HTR-8/SVneo (cell line): ENCODE results near the gene CNTNAP2.

ENCODE experiments used
- DNase-seq: peaks from one replicate; pipeline ENCODE4 v3.0.0; 2011; ENCODE audit warnings: low spot score, mixed read lengths; ENCODE audit not compliant: insufficient read length
- FAIRE-seq: peaks from 2 replicates; lab custom pipeline; 2011; peaks lifted over from hg19 to GRCh38; lab: Jason Lieb, UNC

The CNTNAP2 gene

DNA sequence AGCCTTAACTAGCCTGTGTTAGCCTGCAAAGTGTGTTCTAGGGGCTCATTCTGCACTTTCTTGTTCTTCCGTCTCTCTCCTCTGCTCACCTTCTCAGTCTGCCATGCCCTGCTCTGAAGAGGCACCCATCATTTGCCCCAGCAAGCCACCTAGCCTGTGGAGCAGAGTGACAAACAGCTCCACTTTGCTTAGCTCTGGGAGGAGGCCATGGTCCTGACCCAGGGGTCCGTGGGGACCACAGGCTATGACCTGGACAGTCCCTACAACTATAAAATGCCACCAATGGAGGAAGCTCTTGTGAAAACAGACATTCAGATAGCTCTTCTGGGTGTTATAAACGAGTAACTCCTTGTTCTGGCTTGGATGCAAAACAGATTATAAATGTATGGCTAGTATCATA, 1029.6 kb downstream of the CNTNAP2 start:
- no peak for FAIRE-seq
- DNase-seq, result no peak

DNA sequence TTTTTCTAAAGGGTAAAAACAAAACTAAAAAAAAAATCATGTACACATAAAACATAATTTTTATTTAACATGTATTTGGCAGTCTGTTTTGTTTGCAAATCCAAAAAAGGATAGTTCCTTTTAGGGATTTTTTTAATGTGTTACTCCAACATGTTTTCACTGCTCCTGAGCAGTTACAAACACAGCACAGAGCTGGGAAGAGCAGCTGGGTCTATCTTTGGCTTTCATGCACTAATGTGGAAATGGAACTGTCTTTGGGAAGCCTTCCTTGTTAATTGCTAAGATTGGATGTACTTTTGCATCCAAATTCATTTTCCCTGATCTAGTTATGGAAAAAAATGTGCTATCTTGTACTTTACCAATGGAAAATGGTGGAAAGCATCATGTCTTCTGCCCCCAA, 1035.1 kb downstream of the CNTNAP2 start:
- DNase-seq (no peak), FAIRE-seq (no peak)

DNA sequence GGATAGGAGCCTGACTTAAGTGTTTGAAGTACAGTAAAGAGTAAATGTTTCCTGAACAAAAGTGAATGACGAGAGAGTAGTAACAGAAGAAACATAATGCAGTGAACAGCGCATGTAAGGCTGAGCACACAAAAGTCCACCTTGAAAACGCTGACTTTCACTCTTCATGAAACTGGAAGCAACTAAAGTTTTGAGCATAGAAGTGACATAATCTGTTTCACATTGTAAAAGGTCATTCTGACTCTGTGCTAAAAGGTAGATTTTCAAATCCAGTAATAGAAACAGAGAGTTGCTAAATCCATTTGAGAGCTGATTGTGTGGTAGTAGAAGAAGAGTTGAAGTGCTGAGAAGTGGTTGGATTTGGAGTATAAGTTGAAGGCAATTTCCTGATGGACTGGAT, 1037.0 kb downstream of the CNTNAP2 start:
- FAIRE-seq, result no peak
- DNase-seq, result no peak

DNA sequence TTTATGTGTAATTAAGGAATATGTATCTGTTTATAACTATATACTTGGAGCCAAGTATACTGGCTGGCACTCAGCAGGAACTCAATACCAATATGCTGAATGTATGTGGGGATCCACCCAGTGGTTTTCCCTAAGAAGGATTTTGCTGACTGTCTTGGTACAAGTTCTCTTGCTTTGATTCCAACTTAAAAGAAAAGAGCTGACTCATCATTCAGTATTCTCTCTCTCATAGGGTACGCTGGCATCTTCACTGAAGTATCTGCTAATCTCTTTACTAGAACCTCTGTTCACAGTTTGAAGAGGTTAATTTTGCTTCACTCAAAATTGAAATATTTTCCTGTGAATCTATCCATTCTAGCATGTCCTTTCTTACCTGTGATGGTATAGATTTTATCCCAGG, 1044.8 kb downstream of the CNTNAP2 start:
- DNase-seq (no peak), FAIRE-seq (no peak)

DNA sequence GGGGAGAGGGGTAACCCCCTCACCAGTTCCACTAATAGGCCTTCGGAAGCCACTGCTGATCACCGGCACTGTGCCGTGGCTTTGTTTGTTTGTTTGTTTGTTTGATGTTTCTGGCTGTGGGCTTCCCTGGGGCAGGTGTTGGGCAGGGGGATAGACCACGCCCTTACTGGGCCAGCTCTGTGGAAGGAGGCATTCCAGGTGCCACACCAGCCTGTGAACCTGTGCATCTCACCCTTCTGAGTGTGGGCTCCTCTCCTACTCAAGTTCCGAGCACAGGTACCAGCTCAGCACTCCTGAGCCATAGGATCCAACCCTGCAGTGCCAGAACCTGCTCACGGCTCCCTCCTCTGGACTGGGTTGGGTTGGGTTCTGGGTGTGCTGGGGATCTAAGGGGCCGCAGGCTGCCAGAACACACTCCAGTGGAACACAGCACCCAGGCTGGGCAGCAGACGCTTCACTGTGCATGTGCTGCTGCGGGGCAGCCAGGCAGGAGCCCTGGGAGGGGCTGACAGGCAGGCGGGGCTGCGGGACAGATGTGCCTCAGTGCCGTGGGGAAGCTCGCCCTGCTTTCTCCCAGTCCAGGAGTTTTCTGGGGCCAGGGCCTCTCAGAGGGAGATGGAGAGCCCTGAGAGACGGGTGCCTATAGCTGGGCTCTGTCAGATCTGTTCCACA, 1053.9 kb downstream of the CNTNAP2 start:
- FAIRE-seq, result no peak

DNA sequence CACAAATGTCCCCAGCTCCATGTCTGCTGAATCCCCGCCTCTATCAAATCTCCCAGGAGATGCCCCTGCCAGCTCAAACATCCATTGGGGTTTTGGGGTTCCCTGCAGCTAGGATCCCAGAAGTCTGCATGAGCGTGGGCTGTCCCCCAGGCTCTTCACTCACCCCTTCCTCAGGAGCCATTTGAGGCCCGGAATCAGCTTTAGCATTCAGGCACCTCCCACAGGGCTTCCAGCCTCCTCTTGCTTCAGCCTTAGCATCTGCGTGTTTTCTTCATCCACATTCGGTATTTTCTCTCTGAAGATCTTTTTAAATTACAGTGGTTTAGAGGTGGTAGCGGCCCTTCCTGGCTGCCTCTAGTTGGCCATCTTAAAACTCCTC, 1054.4 kb downstream of the CNTNAP2 start:
- FAIRE-seq (no peak), DNase-seq (no peak)

More for the DNA sequence above, 1053.9 kb downstream of the CNTNAP2 start:
- DNase-seq, result no peak

DNA sequence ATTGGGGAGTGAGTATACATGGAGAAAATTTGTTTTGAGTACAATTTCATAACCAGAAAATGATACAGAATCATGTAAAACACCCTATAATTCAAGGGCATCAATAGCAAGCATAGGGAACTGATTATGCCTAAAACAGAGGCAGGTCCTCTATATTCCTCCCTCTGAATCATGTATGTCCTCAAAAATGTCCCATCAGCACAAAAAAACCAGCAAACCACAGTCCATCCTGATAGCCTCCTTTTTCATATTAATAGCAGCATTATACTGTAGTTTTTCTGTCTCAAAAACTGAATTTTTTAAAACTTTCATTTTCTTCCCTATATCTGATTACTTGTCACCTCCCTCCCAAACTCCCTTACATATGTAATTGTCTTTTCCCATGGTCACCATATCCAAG, 1057.3 kb downstream of the CNTNAP2 start:
- FAIRE-seq (no peak), DNase-seq (no peak)

DNA sequence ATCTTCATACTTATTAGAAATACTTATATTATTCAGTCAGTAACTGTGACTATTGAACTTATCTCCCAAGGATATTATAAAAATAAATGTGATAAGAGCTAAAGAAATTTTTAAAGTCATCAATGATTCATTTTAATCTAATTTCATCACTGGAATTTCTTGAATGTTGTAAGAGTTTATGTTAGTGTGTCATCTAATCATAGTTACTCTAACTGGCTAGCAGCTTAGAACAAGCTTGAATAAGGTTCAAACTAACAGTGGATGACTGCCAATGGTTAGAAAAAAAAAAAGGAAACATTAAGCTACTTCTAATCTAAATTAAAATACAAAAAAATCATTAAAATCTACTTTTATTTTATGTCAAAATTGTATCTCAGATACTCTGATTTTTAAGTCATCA, 1066.3 kb downstream of the CNTNAP2 start:
- FAIRE-seq (no peak), DNase-seq (no peak)

DNA sequence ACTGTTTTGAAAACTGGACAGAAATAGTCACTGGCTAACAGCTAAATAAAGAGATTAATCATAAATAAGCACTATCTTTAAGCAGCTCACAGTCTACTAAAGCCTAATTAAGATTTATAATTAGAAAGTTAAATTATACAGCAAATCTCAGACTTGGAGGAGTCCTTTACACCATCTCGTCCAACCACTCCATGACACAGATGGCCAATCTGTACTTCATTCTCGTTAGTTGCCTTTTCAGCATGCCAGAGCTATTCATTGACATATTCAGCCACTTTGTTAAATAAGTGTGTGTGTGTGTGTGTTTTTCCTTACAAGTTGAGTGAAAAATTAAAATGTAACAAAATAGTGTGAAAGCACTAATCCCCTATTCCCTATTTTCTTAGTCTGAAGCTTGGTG, 1066.7 kb downstream of the CNTNAP2 start:
- DNase-seq, result no peak

DNA sequence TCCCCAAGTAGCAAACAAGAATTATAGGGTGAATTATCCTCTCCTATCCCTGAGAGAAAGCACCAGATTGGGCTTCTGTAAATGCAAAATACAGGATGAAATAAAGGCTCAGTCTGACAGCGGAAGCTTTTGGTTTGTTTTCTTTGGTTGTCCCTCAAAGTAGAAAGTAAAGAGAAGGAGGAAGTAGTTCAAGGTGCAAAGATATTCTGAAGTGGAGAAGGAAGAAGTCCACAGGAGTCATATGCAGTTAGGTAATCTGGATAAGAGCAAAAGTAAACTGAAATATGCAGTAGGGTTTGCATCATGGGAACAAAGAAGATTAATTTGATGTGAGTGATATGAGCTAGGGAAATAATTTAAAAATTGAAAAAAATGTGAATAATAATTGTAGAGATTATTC, 1071.9 kb downstream of the CNTNAP2 start:
- no peak for FAIRE-seq
- no peak for DNase-seq

More for the DNA sequence above, 1066.7 kb downstream of the CNTNAP2 start:
- FAIRE-seq, result no peak

DNA sequence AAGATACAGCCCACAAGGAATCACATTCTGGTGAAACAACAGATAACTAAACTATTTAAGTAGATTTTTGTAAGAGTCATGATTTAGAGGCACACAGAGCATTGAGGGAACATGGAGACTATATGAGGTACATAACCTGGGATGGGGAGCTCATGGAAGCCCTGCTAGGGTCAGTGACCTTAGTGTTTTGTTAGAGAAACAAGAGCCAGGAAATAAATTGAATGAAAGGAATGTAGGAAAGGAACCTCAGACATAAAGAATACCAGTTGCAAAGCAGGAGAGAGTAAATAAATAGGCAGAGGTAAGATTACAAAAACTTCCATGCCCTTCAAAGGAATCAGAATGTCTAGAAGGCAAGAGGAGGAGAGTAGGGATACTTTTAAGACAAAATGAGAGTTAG, 1076.9 kb downstream of the CNTNAP2 start:
- DNase-seq (no peak), FAIRE-seq (no peak)

DNA sequence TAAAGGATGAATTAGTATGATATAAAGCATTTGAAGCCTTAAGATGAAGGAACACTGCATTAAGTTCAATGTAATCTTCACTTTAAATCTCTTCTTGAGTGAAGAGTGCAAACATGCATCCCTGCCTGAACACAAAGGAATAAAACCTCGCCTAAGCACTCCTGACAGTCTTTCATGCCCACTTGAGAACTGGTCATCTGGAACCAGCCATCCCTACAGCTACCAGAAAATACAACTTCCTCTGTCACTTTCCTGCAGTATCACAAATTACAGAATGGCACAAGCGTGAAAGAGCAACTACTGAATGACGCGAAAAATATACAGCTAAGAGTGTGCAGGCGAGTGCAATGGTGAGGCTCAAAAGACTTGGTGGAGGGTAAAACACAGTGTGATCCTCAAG, 1079.9 kb downstream of the CNTNAP2 start:
- DNase-seq (no peak), FAIRE-seq (no peak)

DNA sequence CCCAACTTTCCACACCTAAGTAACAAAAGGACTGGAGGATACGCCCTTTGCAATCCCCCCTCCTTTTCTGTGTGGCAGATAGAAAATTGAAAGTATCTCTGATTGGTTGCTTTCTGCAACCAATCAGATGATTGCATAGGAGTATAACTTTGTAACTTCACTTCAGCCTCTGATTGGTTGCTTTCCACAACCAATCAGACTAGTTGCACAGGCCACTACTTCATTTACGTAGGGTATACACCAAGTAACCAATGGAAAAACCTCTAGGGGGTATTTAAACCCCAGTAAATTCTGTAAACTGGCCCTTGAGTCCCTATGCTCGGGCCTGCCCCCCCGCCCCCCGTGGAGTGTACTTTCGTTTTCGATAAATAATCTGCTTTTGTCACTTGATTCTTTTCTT, 1080.4 kb downstream of the CNTNAP2 start:
- DNase-seq (no peak), FAIRE-seq (no peak)

DNA sequence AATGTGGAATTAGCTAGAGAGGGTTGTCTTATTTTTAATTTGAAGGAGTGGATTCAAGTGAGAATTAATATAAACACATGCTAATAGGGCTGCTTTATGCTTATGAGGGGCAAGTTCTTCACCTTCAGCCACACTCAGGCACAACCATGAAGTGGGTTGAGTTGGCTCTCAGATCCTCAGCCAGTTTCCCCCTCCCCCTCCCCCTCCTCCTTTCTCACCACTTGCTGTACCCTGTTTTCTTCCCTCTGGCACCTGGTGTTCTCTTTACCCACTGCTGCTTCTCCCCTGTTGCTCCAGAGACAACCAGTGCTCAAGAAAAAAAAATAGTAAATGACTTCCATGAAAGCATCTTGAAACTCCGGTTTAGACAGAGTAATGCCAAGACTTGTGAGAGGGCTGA, 1083.3 kb downstream of the CNTNAP2 start:
- FAIRE-seq, result no peak
- no peak for DNase-seq

DNA sequence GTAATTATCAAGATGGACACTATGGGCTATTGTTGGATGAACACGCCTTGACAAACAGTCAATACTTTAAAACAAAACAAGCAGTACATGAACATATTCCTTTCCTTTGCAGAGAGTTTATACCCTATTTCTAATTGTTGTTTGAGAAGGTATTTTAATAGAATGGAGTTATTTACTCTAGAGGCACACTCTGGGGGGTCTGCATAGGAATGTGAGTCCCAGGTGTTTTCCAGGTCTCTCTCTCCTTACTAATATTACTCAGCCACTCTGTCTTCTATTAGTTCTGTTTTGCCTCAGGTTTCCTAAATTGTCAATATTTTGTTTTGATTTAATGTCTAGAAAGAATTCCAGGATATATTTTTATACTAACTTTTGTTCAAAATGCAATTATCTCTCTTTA, 1091.4 kb downstream of the CNTNAP2 start:
- DNase-seq (no peak), FAIRE-seq (no peak)

DNA sequence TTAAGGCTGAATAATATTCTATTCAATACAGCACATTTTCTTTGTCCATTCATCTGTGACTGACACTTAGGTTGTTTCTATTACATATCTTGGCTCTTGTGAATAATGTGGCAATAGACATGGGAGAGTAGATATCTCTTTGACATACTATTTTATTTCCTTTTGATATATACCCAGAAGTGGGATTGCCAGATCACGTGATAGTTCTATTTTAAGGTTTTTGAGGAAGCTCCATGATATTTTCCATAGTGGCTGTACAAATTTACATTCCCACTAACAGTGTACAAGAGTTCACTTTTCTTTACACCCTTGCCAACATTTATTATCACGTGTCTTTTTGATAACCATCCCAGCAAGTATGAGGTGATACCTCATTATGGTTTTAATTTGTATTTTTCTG, 1114.7 kb downstream of the CNTNAP2 start:
- DNase-seq, result no peak

DNA sequence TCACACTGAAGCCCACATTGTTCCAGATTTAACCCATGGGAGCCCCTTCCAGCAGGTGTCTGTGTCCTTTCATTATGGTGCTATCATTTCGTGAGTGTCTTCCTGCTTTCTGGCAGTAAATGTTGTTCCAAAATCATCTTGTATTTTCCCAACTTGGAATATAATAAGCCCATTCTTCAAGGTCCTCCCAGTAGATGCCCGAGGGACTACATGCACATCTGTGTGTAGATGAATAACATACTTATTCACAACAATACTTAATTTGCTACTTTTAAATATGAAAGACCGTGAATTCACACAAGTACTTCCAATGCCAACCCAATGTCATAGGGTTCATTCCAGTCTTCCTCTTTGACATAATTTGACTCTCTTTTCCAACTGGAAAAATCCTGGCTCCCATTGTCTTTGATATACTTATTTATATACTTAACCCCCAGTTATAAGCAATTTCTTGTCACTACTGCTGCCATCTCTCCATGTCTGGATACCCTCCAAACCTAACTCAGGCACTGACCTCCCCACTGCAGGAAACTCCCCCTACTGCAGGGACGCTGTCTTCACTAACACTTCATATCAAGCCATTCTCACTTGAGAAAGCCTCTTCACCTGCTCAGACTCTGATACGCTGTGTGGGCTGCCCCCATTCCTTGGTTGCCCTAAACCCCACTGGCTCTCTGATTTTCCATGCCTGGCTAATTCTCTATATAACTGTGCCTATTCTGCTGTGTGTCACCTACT, 1119.2 kb downstream of the CNTNAP2 start:
- FAIRE-seq, result no peak
- no peak for DNase-seq

More for the DNA sequence above, 1114.7 kb downstream of the CNTNAP2 start:
- no peak for FAIRE-seq

DNA sequence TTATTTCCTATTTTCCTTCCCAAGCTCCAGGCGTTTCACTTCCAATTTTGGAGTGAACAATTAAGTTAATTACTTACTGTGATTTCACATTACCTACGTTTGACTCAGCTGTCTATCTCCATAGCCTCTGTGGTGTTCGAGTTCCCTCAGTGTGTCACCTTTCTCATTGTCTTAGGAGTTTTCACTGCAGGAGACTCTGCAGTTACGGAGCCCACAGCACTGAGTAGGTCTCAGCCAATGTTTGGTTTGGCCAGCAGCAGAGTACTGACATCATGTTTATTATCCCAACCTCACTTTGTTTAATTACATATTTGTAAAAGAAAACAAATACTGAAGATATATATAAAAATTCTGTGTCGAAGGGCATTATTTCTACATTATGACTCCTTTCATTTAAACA, 1123.9 kb downstream of the CNTNAP2 start:
- FAIRE-seq, result no peak
- DNase-seq, result no peak

DNA sequence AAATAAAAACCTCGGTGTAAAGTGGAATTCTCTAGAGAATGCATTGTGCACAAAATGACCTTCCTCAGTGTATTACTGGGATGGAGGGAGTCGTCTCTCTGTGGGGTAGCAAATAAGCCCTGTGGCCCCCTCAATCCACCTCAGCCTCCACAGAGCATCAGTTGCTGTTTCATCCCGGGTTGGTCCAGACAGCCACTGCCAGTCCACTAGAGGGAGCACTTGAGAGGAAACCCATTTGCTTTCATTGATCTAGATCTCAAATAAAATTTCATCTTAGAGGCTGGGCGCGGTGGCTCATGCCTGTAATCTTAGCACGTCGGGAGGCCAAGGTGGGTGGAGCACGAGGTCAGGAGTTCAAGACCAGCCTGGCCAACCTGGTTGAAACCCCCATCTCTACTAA, 1128.7 kb downstream of the CNTNAP2 start:
- peak; percentile 5 for DNase-seq
- no peak for FAIRE-seq

DNA sequence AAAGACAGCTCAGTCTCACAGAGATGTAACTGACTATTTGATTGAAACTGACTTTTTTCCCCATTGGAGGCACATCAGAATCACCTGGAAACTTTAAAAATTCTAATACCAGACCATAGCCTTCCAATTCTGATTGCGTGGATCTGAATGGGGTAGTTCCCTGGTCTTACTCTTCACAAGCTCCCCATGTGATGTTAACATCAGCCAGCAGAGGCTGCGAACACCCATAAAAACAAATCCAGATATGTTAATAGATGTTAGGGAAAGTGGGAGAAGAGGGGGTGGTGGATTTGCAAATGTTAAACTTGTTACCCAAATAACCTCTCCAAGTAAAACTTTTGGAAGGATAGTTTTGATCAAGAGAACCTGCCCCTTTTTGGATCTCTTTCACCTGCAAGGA, 1133.4 kb downstream of the CNTNAP2 start:
- DNase-seq (no peak), FAIRE-seq (no peak)

DNA sequence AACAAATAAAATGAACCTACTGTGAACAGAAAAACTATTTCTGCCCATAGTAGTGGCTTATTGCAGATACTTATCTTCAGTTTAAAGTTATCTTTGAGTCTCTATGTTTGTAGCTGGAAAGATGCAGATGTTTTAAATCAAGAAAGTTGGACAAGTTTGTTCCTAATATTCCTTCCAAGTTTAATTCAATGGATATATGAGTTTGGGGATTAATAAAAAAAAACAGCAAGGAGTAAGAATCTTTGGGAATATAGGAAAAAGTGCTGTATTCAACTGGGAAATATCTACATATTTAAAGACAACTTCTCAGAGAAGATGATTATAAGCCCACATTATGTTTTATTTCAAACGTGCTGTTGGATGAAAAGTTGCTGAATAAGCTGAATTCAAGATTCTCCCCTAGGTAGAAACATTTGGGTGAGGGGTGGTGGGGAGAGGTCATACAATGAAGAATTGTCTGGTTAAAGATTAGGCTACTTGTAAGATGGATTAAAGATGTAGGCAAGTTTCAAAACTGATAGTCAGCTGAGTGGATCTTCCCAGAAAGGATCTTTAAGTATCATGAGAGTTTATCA, 1135.2 kb downstream of the CNTNAP2 start:
- DNase-seq (no peak), FAIRE-seq (no peak)

DNA sequence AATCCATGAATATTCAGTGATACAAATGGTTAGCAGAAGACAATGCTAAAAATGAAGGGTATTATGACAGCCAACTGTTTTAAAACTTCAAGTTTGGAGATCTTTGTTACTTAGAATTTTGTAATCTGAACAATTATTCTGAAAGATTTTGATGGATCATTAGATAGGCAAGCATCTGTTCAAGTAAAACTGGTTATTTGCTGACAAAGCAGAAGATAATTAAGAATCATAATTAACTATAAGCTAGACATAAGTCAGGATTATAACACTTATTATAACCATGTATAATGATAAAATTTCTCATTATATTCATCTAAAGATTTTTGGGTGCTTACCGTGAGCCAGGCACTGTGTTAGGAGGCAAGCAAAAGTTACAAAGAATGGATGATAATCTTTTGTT, 1145.1 kb downstream of the CNTNAP2 start:
- DNase-seq (no peak), FAIRE-seq (no peak)
